ENCODE results near the gene BACE2. TPM values are rescaled to one million over a fixed set of nuclear protein-coding genes. Genes with fewer than 3 reads are reported as not detected.
A peak's percentile ranks its signal among the peaks of the same experiment; 100 is the strongest.

BACE2 gene
- polyA plus RNA-seq (2013, experiment 1 of 2): 12.8 TPM
- polyA plus RNA-seq (2013, experiment 2 of 2): 10.5 TPM

DNA sequence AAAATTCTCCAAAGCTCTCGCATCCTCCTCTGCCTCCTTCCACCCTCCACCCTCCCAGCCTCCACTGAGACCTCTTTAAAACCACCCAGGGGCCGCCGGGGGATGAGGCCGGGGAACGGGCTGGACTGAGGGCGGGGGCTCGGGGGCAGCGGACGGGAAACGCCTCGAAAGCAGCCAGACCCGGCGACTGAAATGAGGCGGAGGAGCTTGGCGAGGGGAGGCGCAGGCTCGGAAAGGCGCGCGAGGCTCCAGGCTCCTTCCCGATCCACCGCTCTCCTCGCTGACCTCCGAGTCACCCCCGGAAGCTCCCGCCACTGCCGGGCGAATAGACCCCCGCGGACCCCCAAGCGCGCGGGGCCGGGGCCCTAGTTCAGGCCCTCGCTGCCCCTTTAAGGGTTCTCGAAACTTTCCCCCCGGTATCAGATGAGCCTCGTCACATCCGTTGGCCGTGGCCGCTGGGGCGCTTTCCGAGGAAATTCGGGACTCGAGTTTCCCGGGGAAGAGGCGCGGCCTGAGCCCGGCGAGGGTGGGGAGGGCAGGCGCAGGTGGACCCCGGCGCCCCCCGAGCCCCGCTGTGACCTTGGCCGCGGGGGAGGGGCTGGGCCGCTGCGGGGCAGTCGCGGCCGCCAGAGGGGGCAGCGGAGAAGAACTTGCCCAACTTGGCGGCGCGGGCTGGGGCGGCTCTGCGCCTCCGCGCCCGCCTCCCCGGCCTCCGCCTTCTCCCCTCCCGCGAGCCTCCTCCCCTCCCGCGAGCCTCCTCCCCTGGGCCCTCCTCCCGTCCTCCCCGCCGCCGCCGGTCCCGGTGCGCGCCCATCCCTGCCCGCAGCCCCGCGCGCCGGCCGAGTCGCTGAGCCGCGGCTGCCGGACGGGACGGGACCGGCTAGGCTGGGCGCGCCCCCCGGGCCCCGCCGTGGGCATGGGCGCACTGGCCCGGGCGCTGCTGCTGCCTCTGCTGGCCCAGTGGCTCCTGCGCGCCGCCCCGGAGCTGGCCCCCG, at the start of gene BACE2:
Gene BACE2, plus strand, starts transcription at position 813 of the 995 bp plus-strand sequence. Its CDS starts 104 bp downstream, at position 917.
- WGBS, 2 experiments (ENCODE audit: insufficient coverage in 2 of 2): 0 to 1% methylated on average over 83 to 91 of the region's 111 CpGs
- Histone ChIP-seq H3K9me3 (ENCODE audit: control insufficient read depth, low read length) (no peaks in the 10 kb centered on the region), H3K27ac (ENCODE audit: low read depth, low read length, severe bottlenecking) (no peak within 1 kb of the TSS), H3K36me3 (ENCODE audit: control insufficient read depth, insufficient read depth, low read length) (no peaks in the 10 kb centered on the region), H3K4me3 (ENCODE audit: extremely low read depth, insufficient read depth, low read length, poor library complexity, severe bottlenecking) (peak within 1 kb of the TSS; percentile 59), H3K4me1 (ENCODE audit: control insufficient read depth, insufficient read depth, low read length, poor library complexity, severe bottlenecking) (no peaks in the 10 kb centered on the region)

- H3K36me3 ChIP-seq (ENCODE audit: control insufficient read depth, insufficient read depth, low read length): no peaks in the 10 kb centered on the region
- no peaks in the 10 kb centered on the region for H3K4me1 ChIP-seq (ENCODE audit: control insufficient read depth, insufficient read depth, low read length, poor library complexity, severe bottlenecking)
- no peak overlapping the region for H3K27ac ChIP-seq (ENCODE audit: low read depth, low read length, severe bottlenecking)
- H3K4me3 ChIP-seq (ENCODE audit: extremely low read depth, insufficient read depth, low read length, poor library complexity, severe bottlenecking): no peak overlapping the region
- 80% methylated on average over 1 of the region's 1 CpG; no CpG with 5 or more reads in 1 of the 2 experiments for WGBS, 2 experiments (ENCODE audit: insufficient coverage in 2 of 2)
- H3K9me3 ChIP-seq (ENCODE audit: control insufficient read depth, low read length): no peaks in the 10 kb centered on the region
Measured at GRCh38 chr21:41119901-41120300, 48.1 kb upstream of the BACE2 start.

DNA sequence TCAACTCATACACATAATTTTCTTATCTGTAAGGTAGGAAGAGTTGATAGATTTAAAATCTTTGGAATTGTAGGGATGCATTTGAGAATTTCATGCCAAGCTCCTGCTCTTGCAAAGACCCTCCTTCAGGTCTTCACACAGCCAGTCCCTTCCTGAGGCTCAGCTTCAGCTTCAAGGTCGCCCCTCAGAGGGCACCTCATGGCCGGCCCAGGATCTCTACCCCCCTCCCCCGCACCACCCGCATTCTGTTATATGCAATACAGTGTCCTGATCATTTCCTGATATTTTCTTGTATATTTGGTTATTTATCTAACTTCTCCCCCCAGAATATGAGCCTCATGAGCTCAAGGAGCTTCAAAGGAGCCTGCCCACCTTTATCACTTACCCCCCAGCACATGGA, 47.0 kb upstream of the BACE2 start:
- Histone ChIP-seq H3K4me3 (ENCODE audit: extremely low read depth, insufficient read depth, low read length, poor library complexity, severe bottlenecking) (no peak overlapping the region), H3K9me3 (ENCODE audit: control insufficient read depth, low read length) (no peaks in the 10 kb centered on the region), H3K27ac (ENCODE audit: low read depth, low read length, severe bottlenecking) (no peak overlapping the region), H3K36me3 (ENCODE audit: control insufficient read depth, insufficient read depth, low read length) (no peaks in the 10 kb centered on the region), H3K4me1 (ENCODE audit: control insufficient read depth, insufficient read depth, low read length, poor library complexity, severe bottlenecking) (no peaks in the 10 kb centered on the region)
- WGBS, 2 experiments (ENCODE audit: insufficient coverage in 2 of 2): no CpG with 5 or more reads among the region's 4 CpGs

DNA sequence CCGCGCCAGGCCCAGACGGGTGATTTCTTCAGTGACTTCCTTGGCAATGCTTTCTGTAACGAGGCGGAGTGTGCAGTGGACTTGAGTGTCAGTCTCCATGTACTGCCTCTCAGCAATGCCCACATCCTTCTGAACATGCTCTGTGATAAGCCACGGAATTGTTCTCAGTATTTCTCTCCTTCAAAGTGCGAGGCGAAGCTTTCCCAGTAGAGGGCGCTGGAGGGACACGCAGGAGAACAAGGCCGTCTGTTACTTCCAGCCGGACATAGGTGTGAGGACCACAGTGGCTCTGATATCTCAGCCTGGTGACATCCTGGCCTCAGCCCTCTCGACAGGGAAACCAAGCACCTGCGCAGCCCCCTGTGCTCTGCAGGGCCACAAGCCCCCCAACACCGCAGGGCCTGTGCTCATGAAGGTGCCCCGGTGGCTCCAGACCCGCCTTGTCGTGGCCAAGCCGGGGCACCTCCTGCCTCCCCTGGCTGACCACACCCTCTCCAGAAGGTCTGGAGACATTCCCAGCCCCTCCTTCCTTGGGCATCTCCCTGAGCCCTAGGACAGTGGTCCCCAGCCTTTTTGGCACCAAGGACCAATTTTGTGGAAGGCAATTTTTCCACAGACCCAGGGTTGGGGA, 46.1 kb upstream of the BACE2 start:
- Histone ChIP-seq H3K4me3 (ENCODE audit: extremely low read depth, insufficient read depth, low read length, poor library complexity, severe bottlenecking) (no peak overlapping the region), H3K36me3 (ENCODE audit: control insufficient read depth, insufficient read depth, low read length) (no peaks in the 10 kb centered on the region)
- 45 to 52% methylated on average over 19 of the region's 19 CpGs for WGBS, 2 experiments (ENCODE audit: insufficient coverage in 2 of 2)

DNA sequence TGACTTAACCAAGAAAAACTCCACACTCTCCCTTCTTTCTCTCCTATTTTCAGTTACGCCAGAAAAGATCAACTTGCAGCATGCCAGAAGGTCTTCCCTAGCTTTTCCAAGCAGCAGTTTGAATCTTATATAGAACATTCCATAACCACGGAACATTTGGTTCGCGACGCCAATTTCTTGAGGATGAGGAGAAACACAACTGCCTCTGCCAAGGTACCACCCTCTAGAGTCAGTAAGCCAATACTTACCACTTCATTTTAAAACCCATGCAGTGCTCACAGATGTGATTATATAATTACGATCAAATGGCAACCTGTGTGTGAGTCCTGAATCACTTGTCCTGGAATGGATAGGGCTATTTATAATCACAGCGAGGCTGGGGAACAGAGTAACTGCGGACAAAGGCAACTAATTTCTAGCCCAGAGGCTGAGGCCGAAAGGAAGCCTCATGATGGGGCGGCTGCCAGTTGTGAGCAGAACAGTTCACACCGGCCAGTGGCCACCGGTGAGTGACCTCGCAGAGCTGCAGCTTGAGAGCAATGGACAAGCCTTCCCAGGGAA, 43.2 kb upstream of the BACE2 start:
- no peaks in the 10 kb centered on the region for H3K4me1 ChIP-seq (ENCODE audit: control insufficient read depth, insufficient read depth, low read length, poor library complexity, severe bottlenecking)
- 91 to 97% methylated on average over 13 of the region's 13 CpGs for WGBS, 2 experiments (ENCODE audit: insufficient coverage in 2 of 2)
- H3K4me3 ChIP-seq (ENCODE audit: extremely low read depth, insufficient read depth, low read length, poor library complexity, severe bottlenecking): no peak overlapping the region

More for the DNA sequence above, 46.1 kb upstream of the BACE2 start:
- Histone ChIP-seq H3K4me1 (ENCODE audit: control insufficient read depth, insufficient read depth, low read length, poor library complexity, severe bottlenecking) (no peaks in the 10 kb centered on the region), H3K27ac (ENCODE audit: low read depth, low read length, severe bottlenecking) (no peak overlapping the region), H3K9me3 (ENCODE audit: control insufficient read depth, low read length) (no peaks in the 10 kb centered on the region)

GRCh38 chr21:41128981-41129380, 39.0 kb upstream of the BACE2 start:
- no peak overlapping the region for H3K4me3 ChIP-seq (ENCODE audit: extremely low read depth, insufficient read depth, low read length, poor library complexity, severe bottlenecking)
- H3K9me3 ChIP-seq (ENCODE audit: control insufficient read depth, low read length): peaks cover 3% of the 10 kb centered on the region
- H3K36me3 ChIP-seq (ENCODE audit: control insufficient read depth, insufficient read depth, low read length): no peaks in the 10 kb centered on the region
- no peaks in the 10 kb centered on the region for H3K4me1 ChIP-seq (ENCODE audit: control insufficient read depth, insufficient read depth, low read length, poor library complexity, severe bottlenecking)
- no peak overlapping the region for H3K27ac ChIP-seq (ENCODE audit: low read depth, low read length, severe bottlenecking)

More for the DNA sequence above, 43.2 kb upstream of the BACE2 start:
- Histone ChIP-seq H3K36me3 (ENCODE audit: control insufficient read depth, insufficient read depth, low read length) (no peaks in the 10 kb centered on the region), H3K27ac (ENCODE audit: low read depth, low read length, severe bottlenecking) (no peak overlapping the region), H3K9me3 (ENCODE audit: control insufficient read depth, low read length) (peaks cover 3% of the 10 kb centered on the region)

- Histone ChIP-seq H3K4me1 (ENCODE audit: control insufficient read depth, insufficient read depth, low read length, poor library complexity, severe bottlenecking) (no peaks in the 10 kb centered on the region), H3K27ac (ENCODE audit: low read depth, low read length, severe bottlenecking) (no peak overlapping the region), H3K36me3 (ENCODE audit: control insufficient read depth, insufficient read depth, low read length) (no peaks in the 10 kb centered on the region), H3K9me3 (ENCODE audit: control insufficient read depth, low read length) (peaks cover 3% of the 10 kb centered on the region), H3K4me3 (ENCODE audit: extremely low read depth, insufficient read depth, low read length, poor library complexity, severe bottlenecking) (no peak overlapping the region)
- 60 to 80% methylated on average over 1 of the region's 3 CpGs for WGBS, 2 experiments (ENCODE audit: insufficient coverage in 2 of 2)
Measured at GRCh38 chr21:41130883-41131282, 37.1 kb upstream of the BACE2 start.

DNA sequence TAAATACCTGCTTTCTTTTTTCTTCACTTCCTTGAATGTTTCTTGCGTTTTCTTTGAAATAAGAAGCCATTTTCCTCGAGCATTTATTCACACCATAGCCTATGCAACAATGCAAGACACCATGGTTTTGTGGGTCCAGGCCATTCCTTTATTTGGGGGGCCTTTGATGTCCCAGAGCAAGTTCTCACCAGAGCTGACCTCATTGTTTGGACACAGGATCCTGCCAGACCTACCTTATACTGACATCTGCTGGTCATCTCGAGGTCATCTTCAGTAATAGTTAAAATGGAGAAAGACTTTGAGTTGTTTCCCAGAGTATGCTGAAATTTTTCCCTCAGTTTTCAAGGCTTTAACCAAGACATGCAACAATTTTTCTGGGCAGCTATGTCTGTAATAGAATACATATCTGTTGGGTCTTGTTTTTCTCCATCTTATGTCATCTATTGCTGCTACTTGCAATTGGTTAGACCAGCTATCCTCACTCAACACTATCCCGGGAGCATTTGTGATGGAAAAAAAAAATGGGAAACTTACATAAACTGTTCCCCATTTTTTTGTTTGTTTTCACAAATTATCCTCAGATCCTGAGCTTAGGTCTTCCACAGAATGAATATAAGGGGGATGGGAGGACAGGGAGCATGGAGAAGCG, 34.0 kb upstream of the BACE2 start:
- 0 to 17% methylated on average over 1 to 3 of the region's 5 CpGs for WGBS, 2 experiments (ENCODE audit: insufficient coverage in 2 of 2)
- Histone ChIP-seq H3K36me3 (ENCODE audit: control insufficient read depth, insufficient read depth, low read length) (no peaks in the 10 kb centered on the region), H3K4me1 (ENCODE audit: control insufficient read depth, insufficient read depth, low read length, poor library complexity, severe bottlenecking) (no peaks in the 10 kb centered on the region), H3K4me3 (ENCODE audit: extremely low read depth, insufficient read depth, low read length, poor library complexity, severe bottlenecking) (no peak overlapping the region), H3K27ac (ENCODE audit: low read depth, low read length, severe bottlenecking) (no peak overlapping the region), H3K9me3 (ENCODE audit: control insufficient read depth, low read length) (peaks cover 9% of the 10 kb centered on the region)

- Histone ChIP-seq H3K4me1 (ENCODE audit: control insufficient read depth, insufficient read depth, low read length, poor library complexity, severe bottlenecking) (no peaks in the 10 kb centered on the region), H3K27ac (ENCODE audit: low read depth, low read length, severe bottlenecking) (no peak overlapping the region), H3K4me3 (ENCODE audit: extremely low read depth, insufficient read depth, low read length, poor library complexity, severe bottlenecking) (no peak overlapping the region), H3K36me3 (ENCODE audit: control insufficient read depth, insufficient read depth, low read length) (no peaks in the 10 kb centered on the region), H3K9me3 (ENCODE audit: control insufficient read depth, low read length) (peaks cover 6% of the 10 kb centered on the region)
- WGBS, 2 experiments (ENCODE audit: insufficient coverage in 2 of 2): 80 to 81% methylated on average over 5 to 6 of the region's 7 CpGs
Measured at GRCh38 chr21:41135746-41136145, 32.2 kb upstream of the BACE2 start.

DNA sequence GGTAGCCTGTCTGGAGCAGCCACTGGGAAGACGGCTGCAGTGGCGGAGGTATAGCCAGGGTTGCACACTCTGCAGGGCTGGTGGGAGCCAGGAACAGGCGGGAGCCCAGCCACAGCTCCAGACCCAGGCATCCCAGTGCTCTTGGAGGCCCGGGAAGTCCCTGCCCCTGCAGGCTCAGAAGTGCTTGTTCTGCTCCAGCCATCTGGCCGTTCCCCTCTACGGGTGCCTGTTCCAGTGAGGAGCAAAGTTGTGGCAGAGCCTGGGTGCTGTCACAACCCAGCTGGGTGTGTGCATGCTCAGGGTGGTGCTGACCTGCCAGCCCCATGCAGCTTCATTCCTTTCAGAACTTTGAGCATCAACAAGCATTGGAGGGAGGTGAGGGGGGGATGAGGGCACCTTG, 31.7 kb upstream of the BACE2 start:
- WGBS, 2 experiments (ENCODE audit: insufficient coverage in 2 of 2): 84 to 92% methylated on average over 6 of the region's 6 CpGs
- Histone ChIP-seq H3K27ac (ENCODE audit: low read depth, low read length, severe bottlenecking) (no peak overlapping the region), H3K36me3 (ENCODE audit: control insufficient read depth, insufficient read depth, low read length) (no peaks in the 10 kb centered on the region)

More for the DNA sequence above, 31.7 kb upstream of the BACE2 start:
- Histone ChIP-seq H3K4me3 (ENCODE audit: extremely low read depth, insufficient read depth, low read length, poor library complexity, severe bottlenecking) (no peak overlapping the region), H3K4me1 (ENCODE audit: control insufficient read depth, insufficient read depth, low read length, poor library complexity, severe bottlenecking) (no peaks in the 10 kb centered on the region), H3K9me3 (ENCODE audit: control insufficient read depth, low read length) (peaks cover 6% of the 10 kb centered on the region)
